Measurements from ENCODE around the gene GTPBP10.

Gene GTPBP10

DNA sequence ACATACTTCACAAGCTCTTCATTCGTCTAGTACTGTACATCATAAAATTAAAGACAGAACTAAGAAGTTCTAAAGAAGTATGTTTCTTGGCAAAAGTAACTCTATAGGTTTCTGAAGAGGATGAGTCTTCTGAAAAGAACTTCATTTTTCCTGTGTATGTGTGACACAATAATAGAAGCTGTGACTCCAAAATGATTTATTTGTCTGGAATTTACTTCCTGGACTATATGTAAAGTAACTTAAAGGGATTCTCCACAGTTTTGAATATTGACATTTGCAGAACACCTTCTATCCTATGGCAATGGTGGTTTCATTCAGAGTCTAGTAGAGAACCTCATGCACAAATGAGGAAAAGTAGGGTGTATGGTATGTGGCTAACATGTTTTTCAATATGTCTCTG is 36.9 kb downstream of the GTPBP10 start:
- peak; percentile 50 to 59 for DNase-seq (ENCODE audit: low read depth in 2 of 2)

DNA sequence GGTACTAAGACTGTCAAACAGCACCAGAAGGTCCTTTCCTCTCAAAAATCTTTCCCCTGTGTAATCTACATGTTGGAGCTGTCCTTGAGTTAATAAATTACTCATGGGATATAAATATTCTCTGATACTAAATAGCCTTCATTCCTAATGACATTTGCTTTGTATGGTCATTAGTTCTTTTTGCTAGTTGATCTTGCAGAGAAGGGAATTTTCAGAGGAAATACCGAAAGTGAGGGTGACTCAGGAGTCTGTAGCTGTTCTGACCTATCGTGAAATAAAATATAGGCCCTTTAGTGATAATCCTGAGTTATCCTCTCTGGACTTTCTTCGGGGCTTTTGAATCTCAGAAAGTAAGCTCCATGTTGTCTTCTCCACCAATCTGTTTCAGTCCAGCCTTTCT is 37.3 kb downstream of the GTPBP10 start:
- DNase-seq (ENCODE audit: low read depth in 2 of 2), result no peak

DNA sequence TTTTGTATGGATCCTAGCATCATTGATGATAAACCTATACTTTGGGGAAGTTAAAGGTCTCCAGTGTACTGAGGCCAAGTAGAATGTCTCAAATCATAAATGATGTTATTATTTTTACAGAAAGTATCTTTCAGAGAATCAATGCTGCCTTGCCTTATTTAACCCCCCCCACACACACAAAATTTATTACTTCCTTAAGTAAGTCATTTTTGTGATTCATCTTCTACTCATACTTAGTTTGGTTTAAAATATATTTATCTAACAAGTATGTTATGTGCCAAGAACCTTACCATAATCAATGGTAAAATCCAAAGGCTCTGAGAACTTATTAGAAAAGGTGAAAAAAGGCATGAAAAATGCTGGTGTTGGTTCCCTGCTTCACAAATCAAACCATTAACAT is 37.9 kb downstream of the GTPBP10 start:
- no peak for DNase-seq (ENCODE audit: low read depth in 2 of 2)

DNA sequence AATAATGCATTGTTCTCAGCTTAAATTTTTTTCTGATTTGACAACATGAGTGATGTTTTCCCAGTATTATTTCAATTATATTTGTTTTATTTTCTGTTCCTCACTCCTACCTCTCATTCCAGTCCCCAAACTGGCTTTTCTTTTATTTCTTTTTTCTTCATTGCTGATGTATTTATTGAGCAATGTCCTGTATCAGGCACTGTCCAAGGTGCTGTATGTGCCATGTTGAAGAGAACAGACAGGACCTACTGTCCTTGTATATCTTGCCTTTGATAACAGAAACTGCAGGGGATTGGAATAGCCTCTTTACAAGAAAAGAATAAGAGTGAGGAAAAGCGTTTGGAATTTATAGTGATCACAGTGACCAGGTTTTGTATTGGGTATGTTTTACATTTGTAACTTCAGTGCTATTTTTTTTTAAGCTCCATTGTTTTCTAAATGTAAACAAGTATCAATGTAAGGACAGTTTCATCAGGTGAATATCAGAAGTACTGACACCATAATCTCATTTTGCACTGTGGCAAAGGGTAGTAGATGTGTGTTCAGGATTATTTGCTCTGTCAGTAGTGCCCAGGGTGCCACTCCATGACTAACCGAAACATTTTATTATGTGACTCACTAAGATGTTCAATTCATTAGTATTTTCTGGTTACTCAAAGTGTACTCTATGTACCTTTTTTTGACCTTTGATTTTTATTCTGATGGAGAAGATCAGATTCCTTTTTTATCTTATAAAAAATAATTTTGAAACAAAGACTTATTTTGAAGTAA is 41.1 kb downstream of the GTPBP10 start:
- DNase-seq (ENCODE audit: low read depth in 2 of 2), result no peak

DNA sequence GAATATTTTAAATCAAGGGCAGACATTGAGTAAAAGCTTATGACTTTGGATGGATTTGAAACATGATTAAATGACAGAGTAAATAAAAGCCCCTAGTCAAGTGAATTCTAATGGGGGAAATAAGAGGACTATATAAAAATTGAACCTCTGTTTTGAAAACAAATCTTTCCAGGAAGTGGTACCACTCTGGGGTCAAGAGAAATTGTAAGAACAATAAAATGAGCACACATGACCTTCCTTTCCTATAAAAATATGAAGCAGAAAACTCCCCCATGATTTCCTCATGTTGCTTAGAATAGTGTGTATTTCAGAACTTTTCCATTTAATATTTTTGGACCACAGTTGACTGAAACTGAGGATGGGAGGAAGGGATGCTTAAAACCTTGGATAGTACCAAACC is 44.4 kb downstream of the GTPBP10 start:
- no peak for DNase-seq (ENCODE audit: low read depth in 2 of 2)

DNA sequence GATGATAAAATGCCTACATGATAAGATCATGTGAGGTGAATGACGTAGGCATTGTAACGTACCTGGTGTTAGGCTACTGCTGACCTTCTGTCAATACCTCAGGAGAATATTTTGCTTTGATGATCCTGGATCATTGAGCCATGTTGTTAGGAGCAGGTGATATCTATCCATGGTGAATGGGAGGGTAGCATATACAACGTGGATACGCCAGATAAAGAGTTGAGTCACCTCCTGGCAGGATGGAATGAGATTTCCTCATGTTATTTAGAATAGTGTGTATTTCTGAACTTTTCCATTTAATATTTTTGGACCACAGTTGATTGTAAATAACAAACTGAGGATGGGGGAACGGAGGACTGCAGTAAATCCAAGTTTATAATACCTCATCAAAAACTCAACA is 45.0 kb downstream of the GTPBP10 start:
- no peak for DNase-seq (ENCODE audit: low read depth in 2 of 2)

DNA sequence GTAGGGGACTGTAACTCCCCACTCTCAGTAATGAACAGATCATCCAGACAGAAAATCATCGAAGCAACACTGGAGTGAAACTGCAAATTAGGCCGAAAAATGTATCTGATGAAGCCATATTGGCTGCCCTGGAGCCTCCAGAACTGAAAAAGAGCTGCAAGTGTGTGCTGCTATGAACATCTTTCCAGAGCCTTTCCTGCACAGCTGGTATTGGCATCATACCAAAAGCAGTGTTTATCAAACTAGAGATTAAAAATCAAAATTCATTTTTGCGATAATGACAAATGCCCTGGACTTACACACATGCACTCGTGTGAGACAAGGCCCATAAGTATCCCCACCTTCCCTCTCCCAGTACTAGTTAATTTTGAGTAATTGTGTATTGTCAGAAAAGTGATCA is 49.9 kb downstream of the GTPBP10 start:
- no peak for DNase-seq (ENCODE audit: low read depth in 2 of 2)

DNA sequence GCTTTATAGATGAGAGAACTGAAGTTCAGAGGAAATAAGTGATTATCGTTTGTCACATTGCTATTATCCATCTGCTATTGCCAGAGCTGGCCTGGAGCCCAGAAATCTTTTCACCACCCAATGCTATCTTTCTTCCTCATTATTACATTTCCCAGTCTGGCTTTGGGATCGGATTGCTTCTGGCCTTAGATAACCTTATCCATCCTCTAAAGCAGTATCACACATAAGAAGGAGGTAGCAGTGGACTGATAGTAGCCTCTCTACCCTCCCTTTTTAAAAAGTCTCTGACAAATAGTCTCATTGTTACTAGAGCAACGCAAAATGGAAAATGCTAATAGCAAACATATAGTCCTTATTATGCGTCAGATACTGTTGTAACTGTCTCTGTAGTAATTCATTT is 55.5 kb downstream of the GTPBP10 start:
- DNase-seq (ENCODE audit: low read depth in 2 of 2), result peak in 1 of 2 experiments; percentile 42

DNA sequence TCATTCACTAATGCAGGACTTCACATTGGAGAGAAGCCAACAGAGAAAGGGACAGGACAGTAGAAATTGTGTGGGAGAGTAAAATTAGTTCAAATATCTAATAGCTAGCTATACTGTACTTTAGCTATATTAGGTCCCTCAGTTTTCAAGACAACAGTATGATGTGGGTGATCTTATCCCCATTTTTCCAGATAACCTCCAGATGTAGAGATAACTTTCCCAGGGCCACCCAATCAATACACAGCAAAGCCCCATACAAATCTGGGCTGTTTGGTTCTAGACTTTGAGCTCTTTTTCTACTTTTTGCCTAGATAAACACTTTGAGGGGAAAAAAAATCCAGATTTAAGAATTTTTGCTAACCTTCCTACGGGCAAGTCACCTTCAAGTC is 56.3 kb downstream of the GTPBP10 start:
- DNase-seq (ENCODE audit: low read depth in 2 of 2), result no peak

DNA sequence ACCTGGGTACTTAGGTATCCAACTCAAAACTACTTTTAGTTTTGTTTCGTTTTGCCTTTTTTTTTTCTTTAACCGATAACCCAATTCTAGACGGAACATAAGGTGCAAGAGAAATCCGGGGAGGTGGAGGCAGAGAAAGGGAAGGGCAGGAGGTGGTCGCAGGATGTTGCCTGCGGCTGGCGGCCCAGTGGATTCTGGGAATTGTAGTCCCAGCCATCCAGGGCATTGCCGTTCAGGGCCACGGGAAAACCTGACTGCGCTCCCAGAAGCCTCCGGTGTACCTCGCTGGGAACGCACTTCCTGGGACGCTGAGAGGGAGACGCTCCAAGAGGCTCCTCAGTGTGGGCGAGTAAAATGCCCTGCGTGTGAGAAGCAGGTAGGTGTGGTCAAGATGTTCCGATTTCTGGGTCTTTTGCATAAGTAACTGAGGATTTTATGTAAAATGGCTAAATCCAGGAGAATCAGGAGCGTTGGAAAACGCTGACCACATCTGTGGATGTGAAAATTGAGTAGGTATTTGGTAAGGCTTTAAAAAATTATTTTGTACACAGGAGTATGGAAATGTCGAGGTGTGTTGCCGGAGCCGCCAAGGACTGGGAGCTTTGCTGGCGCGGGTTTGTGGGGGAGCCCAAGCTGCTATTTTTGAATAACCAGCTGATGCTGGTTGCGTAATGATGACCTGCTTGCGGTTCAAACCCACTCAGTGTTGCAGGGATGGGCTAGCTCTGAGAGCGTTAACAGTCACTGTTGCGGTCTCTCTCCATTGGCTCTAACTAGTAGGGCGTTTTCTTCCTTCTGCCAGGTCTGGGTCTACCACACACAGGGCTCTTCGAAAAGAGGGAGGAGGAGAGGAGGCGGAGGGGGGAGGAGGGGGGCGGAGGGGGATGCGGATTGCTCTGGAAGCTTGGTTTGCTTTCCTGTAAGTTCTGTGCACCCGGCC is 56.9 kb downstream of the GTPBP10 start, which contains the start of gene CLDN12:
CLDN12 (plus strand) TSS at position 288 of the 940 bp plus-strand sequence. CDS start 9,216 bp downstream, outside the sequence.
- peak; percentile 94 to 95 for DNase-seq (ENCODE audit: low read depth in 2 of 2)

DNA sequence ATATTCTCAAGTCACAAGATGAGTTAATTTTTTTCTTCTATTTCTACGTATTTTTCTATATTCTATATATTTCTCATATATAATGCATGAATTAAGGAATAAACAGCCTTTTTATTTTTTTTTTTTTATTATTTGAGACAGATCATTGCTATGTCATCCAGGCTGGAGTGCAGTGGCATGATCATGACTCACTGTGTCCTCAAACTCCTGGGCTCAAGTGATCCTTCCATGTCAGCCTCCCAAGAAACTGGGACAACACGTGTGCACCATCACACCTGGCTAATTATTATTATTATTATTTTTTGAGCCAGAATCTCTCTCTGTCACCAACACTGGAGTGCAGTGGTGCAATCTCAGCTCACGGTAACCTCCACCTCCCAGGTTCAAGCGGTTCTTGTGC is 58.3 kb downstream of the GTPBP10 start:
- DNase-seq (ENCODE audit: low read depth in 2 of 2), result no peak

DNA sequence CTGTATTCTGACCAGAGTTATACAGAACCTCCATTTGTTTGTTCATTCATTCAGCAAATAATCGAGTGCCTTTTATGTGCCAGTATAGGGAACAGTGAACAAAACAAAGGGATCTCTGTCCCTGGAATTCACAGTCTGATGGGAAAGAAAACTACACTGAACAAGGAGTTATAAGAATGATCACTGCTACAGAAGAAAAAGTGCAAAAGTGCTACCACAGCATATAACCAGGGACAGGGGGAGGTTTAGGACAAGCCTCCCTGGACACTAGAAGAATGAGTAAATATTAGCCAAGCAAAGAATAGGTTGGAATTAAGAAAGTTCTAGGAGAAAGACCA is 60.9 kb downstream of the GTPBP10 start:
- DNase-seq (ENCODE audit: low read depth in 2 of 2), result no peak

DNA sequence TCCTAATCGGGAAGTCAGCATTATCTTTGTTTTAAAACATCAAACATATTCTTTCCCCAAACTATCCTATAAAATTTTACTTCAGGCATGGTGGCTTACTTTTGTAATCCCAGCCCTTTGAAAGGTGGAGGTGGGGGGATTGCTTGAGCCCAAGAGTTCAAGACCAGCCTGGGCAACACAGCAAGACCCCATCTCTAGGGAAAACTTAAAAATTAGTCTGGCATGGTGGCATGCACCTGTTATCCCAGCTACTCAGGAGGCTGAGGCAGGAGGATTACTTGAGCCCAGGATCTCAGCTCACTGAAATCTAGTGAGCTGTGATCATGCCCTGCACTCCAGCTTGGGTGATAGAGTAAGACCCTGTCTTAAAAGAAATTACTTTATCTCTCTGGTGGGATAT is 61.6 kb downstream of the GTPBP10 start:
- DNase-seq (ENCODE audit: low read depth in 2 of 2), result no peak

DNA sequence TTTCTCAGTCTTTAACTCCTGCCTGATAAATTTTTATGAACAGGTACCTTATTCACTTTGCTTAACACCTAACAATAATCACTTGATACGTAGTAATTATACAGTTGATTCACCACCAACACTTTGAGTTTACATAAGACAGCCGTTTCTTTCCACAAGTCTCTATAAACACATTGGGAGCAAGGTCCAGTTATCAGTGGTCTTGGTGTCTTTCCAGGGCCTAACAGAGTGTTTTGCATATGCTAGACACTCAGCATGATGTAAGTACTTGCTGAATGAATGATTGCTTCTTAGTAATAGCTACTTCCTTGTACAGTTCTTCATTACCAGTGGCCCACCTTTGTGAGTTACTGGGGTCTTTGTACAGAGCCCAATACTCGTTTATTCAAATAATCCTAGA is 63.2 kb downstream of the GTPBP10 start:
- no peak for DNase-seq (ENCODE audit: low read depth in 2 of 2)

DNA sequence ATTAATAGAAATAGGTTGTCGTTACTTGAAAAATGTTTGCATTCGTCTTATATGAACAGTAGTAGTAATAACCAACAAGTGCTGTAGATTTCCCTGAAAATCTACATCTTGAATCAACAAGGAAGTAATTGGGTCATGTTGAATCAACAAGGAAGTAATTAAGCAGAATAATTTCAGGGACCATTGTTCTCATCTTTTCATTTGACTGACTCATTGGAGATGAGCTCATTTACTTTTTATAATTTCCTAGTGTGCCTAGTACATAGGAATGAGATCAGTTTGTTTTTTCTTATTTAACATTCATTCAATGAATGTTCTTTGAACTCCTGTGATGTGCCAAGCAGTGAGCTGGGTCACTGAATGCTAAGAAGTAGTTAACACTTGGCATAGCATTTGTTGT is 65.0 kb downstream of the GTPBP10 start:
- no peak for DNase-seq (ENCODE audit: low read depth in 2 of 2)

DNA sequence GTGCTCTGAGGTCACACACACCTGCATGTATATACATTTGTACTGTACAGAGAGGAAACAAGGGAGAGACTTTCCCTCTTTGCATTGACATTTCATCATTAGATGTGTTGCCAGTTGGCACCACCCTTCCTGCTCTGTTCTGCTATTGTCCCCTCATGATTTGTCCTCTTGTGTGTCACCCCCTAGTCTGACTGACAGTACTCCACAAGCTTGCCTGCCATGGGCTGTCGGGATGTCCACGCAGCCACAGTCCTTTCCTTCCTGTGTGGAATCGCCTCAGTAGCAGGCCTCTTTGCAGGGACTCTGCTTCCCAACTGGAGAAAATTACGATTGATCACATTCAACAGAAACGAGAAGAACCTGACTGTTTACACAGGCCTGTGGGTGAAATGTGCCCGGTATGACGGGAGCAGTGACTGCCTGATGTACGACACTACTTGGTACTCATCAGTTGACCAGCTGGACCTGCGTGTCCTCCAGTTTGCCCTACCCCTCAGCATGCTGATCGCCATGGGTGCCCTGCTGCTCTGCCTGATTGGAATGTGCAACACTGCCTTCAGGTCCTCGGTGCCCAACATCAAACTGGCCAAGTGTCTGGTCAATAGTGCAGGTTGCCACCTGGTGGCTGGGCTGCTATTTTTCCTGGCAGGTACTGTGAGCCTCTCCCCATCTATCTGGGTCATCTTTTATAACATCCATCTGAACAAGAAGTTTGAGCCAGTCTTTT is 66.1 kb downstream of the GTPBP10 start:
- DNase-seq (ENCODE audit: low read depth in 2 of 2), result no peak

DNA sequence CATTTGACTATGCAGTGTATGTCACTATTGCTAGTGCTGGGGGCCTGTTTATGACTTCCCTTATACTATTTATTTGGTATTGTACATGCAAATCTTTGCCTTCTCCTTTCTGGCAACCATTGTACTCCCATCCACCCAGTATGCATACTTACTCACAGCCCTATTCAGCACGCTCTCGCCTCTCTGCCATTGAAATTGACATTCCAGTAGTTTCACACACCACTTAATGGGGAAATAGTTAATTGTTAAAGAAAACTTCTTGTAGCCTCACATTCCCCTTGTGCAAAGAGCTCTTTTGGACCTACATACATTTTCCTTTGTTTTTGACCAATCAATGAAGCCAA is 66.6 kb downstream of the GTPBP10 start:
- no peak for DNase-seq (ENCODE audit: low read depth in 2 of 2)

DNA sequence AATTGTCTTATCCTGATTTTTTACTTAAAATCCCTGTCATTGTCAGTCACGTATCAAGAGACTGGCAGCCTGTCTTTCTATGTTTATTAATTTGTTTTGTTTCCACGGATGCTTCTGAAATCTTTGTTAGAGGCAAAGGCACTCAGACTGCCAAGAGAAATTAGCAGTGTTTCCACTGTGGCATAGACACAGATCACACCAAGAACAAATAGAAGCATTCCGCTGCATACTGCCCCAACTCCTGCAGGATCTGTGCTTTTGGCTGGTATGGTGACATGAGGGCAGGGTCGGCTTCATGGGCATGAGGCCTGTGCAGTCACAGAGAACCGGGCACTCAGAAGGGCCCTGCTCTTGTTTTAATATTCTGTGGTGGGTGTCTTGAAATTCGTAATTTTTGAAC is 75.1 kb downstream of the GTPBP10 start:
- DNase-seq (ENCODE audit: low read depth in 2 of 2), result no peak

DNA sequence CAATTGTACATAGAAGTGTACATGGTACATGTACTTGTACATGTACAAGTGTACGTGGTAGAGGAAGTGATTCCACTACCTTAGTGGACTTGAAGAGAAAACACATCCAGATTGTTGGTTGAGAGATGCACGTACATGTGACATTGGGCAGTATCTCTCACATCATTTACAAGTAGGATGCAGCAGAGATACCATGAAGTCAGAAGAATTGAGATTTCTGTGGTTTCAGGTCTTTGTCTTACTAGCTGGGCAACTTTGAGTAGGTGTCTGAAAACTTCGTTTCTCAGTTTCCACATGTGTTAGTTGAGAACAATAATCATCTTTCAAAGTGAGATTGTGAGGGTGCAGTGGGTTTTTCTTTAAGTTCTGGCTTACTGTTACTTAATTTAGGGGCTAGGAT is 78.2 kb downstream of the GTPBP10 start:
- no peak for DNase-seq (ENCODE audit: low read depth in 2 of 2)

DNA sequence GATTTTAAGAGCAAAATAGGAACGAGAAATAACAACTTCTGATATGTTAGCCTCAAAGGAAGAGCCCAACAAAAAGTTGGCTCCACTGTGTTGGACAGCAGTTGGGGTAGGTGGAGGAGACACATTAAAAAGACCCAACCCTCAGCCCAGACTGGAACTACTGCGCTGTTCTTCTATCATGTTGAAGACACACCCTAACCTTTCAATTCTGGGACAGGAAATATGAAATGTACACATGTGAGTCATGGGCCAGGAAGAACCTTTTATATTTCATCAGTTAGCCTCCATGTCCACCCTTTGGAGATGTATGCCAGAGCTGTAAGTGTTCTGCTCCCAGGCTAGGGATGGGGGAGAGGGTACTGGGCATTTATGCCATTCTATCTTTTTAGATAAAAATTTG is 78.9 kb downstream of the GTPBP10 start:
- DNase-seq (ENCODE audit: low read depth in 2 of 2), result no peak

DNA sequence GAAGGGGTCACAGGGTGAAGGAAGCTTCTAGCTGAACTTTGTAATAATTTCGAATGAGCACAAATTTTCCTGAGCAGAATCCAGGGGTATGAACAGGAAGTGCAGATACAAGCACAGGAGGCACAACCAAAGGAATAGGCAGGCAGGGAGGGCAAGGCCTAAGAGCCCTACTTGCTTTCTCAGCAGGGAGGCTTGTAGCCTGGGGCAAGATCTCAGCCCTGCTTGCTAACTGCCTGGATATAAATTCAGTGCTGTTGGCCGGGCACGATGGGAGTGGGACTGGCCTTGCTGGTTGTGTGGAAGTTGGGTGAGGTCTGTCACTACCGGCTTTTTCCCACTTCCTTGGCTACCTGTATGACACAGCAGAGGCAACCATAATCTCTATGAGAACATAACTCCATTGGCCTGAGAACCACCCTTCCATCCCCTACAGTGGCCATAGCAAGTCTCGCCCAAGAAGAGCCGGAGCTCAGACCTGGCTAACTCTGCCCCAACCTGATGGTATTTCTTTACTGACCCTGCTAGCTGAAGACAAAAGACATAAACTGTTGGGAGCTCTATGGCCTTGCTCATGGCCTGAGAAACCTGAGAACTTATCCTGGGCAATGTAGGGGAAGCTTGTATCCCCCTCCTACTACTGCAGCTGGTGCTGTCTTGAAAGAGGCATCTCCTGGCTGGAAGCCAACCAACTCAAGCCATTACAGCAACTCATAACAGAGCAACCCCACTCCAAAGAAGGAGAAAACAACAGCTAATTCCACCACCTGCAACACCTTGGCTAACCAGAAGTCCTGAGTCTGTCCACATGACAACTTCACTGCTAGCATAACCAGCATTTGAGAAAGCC is 84.3 kb downstream of the GTPBP10 start:
- DNase-seq (ENCODE audit: low read depth in 2 of 2), result no peak

DNA sequence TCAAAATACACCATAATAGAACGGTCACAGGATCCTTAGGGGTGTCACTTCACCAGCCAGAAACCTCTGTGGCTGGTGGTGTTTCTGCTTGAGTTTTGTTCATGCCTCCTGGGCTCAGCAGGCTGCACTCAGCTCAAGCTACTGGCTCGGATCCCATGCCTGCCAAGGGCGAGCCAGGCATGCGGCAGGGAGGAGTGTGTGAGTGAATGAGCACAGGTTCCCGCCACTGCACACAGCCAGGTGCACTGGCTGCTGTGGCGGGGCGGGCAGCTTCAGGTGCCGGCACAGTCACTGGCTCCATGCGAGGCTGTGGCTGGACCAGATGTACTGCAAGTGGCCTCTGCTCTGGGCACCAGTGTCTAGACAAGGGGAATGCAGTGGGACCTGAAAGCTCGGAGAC is 86.2 kb downstream of the GTPBP10 start:
- no peak for DNase-seq (ENCODE audit: low read depth in 2 of 2)
